GM19463 (cell line): ENCODE results near the gene TMEM266.

ENCODE experiments used
- ATAC-seq: cut with Tn5 transposase; IDR thresholded peaks from one replicate; pipeline ENCODE4 v1.9.1; 2021; ENCODE audit warnings: mild to moderate bottlenecking, moderate library complexity; ENCODE audit not compliant: unreplicated experiment

Gene TMEM266

GRCh38 chr15:76223521-76223920, 163.7 kb downstream of the TMEM266 start:
- no peak for ATAC-seq

GRCh38 chr15:76229266-76229665, 169.5 kb downstream of the TMEM266 start:
- no peak for ATAC-seq

- no peak for ATAC-seq
These were observed 174.1 kb downstream of the TMEM266 start for GRCh38 chr15:76233921-76234320.

- ATAC-seq, result no peak
These were observed 174.6 kb downstream of the TMEM266 start for GRCh38 chr15:76234337-76234889.

GRCh38 chr15:76235186-76235826, 175.5 kb downstream of the TMEM266 start:
- ATAC-seq, result no peak

- no peak for ATAC-seq
These were observed 176.6 kb downstream of the TMEM266 start for GRCh38 chr15:76236350-76236749.

- no peak for ATAC-seq
These were observed 180.0 kb downstream of the TMEM266 start for GRCh38 chr15:76239786-76240185.

GRCh38 chr15:76245072-76245610, 185.4 kb downstream of the TMEM266 start:
- ATAC-seq, result no peak

- ATAC-seq, result no peak
These were observed 191.9 kb downstream of the TMEM266 start for GRCh38 chr15:76251717-76252116.

GRCh38 chr15:76252249-76252648, 192.5 kb downstream of the TMEM266 start:
- no peak for ATAC-seq

GRCh38 chr15:76253691-76254473, 194.1 kb downstream of the TMEM266 start:
- ATAC-seq, result no peak
